ENCODE measurements around the gene BNC2.

Gene BNC2

DNA sequence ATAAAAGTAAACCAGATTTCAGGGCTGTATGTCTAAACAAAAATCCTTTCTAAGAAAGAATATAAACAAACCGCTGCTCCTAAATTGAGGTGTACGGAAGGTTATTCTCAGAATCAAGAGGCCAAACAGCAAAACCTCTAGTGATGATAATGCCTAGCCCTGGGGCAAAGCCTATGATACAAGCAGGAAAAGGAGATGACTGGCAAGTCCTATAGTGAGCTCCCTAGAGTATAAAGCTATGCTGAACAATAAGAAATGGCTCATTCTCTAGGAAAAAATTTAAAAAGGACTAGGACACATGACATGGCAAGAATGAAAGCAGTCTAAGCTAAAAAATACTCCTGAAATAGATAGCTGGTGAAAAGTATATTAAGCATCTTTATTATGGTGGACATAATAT lies 187.1 kb downstream of the BNC2 start:
- H3K27ac ChIP-seq (replicated peaks): no peak overlapping the region
- H3K4me3 ChIP-seq (replicated peaks; ENCODE audit: insufficient read depth, low read length): no peak overlapping the region
- H3K27me3 ChIP-seq (ENCODE audit: insufficient read depth, poor library complexity, severe bottlenecking): no peaks in the 10 kb centered on the region
- DNase-seq (ENCODE audit: low read depth in 1 of 2, low spot score in 1 of 2): no peak
- TF ChIP-seq POLR2AphosphoS5 (IDR thresholded peaks at IDR 0.05; ENCODE audit: low read depth): no peak
- no peak for TF ChIP-seq CTCF (IDR thresholded peaks at IDR 0.05; ENCODE audit: insufficient read depth, low read length)
- no peak for TF ChIP-seq SPI1 (IDR thresholded peaks at IDR 0.05; ENCODE audit: borderline replicate concordance, low read depth)
- TF ChIP-seq GABPA (IDR thresholded peaks at IDR 0.05; ENCODE audit: low read depth): no peak
- TF ChIP-seq REST (IDR thresholded peaks at IDR 0.05; ENCODE audit: insufficient replicate concordance, low read depth): no peak

DNA sequence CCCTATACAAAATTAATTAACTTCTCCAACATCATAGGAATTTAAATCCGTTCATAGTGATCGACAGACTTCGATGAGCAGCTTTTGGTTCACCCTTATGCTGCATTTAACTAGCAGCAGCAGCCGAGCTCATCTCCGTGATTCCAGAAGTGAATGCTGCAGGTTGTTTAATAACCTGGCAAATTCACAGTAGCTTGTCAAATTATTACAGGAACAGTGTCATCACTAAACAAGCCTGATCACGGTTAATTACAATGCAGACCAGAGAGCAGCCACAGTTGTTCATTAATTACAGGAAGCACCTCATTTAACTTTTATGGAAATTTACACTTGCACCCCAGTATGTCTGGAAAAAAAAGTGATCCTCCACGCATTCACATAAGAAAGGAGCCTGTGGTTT lies 188.2 kb downstream of the BNC2 start:
- Histone ChIP-seq H3K27me3 (ENCODE audit: insufficient read depth, poor library complexity, severe bottlenecking) (no peaks in the 10 kb centered on the region), H3K27ac (replicated peaks) (no peak overlapping the region), H3K4me3 (replicated peaks; ENCODE audit: insufficient read depth, low read length) (no peak overlapping the region)
- no peak for DNase-seq (ENCODE audit: low read depth in 1 of 2, low spot score in 1 of 2)
- no peak for TF ChIP-seq REST (IDR thresholded peaks at IDR 0.05; ENCODE audit: insufficient replicate concordance, low read depth)
- TF ChIP-seq CTCF (IDR thresholded peaks at IDR 0.05; ENCODE audit: insufficient read depth, low read length): no peak
- TF ChIP-seq POLR2AphosphoS5 (IDR thresholded peaks at IDR 0.05; ENCODE audit: low read depth): no peak
- no peak for TF ChIP-seq GABPA (IDR thresholded peaks at IDR 0.05; ENCODE audit: low read depth)
- no peak for TF ChIP-seq SPI1 (IDR thresholded peaks at IDR 0.05; ENCODE audit: borderline replicate concordance, low read depth)

- DNase-seq (ENCODE audit: low read depth in 1 of 2, low spot score in 1 of 2): no peak
- Histone ChIP-seq H3K4me3 (replicated peaks; ENCODE audit: insufficient read depth, low read length) (no peak overlapping the region), H3K27me3 (ENCODE audit: insufficient read depth, poor library complexity, severe bottlenecking) (no peaks in the 10 kb centered on the region), H3K27ac (replicated peaks) (no peak overlapping the region)
- TF ChIP-seq SPI1 (IDR thresholded peaks at IDR 0.05; ENCODE audit: borderline replicate concordance, low read depth): no peak
- no peak for TF ChIP-seq POLR2AphosphoS5 (IDR thresholded peaks at IDR 0.05; ENCODE audit: low read depth)
- TF ChIP-seq GABPA (IDR thresholded peaks at IDR 0.05; ENCODE audit: low read depth): no peak
- TF ChIP-seq CTCF (IDR thresholded peaks at IDR 0.05; ENCODE audit: insufficient read depth, low read length): no peak
- no peak for TF ChIP-seq REST (IDR thresholded peaks at IDR 0.05; ENCODE audit: insufficient replicate concordance, low read depth)
Observed at GRCh38 chr9:16681652-16681987, 188.8 kb downstream of the BNC2 start.
